SK-N-SH (cell line): ENCODE data around the gene EGF.

Source experiments
- CTCF ChIP-seq: fragments of 200-600 bp; sonication (generic); IDR thresholded peaks from 2 replicates; pipeline ENCODE4 v1.6.1; 2017; ENCODE audit warnings: antibody characterized with exemption, mild to moderate bottlenecking, moderate library complexity
- EP300 ChIP-seq, 2 experiments: IDR thresholded peaks; 2 replicates each; pipeline versions ENCODE4 v1.4.0 to v1.6.1; 2012; ENCODE audit warnings: borderline replicate concordance in 1 of 2, low read depth in 1 of 2, low read length in 1 of 2
- MAX ChIP-seq: IDR thresholded peaks from 2 replicates; pipeline ENCODE4 v1.4.0; 2012; ENCODE audit warnings: low read depth
- MEF2A ChIP-seq: IDR thresholded peaks from 2 replicates; pipeline ENCODE4 v1.4.0; 2012; ENCODE audit warnings: low read depth, borderline replicate concordance
- NFIC ChIP-seq: IDR thresholded peaks from 2 replicates; pipeline ENCODE4 v1.4.0; 2012; ENCODE audit warnings: borderline replicate concordance
- RAD21 ChIP-seq: IDR thresholded peaks from 2 replicates; pipeline ENCODE4 v1.6.1; 2012; ENCODE audit warnings: mild to moderate bottlenecking, low read length
- REST ChIP-seq: IDR thresholded peaks from 2 replicates; pipeline ENCODE4 v1.6.1; 2012; ENCODE audit warnings: mild to moderate bottlenecking, low read depth, low read length, moderate library complexity
- RFX5 ChIP-seq: IDR thresholded peaks from 2 replicates; pipeline ENCODE4 v1.6.1; 2012; ENCODE audit warnings: mild to moderate bottlenecking, improper control_type of control experiment, low read length
- SMC3 ChIP-seq: IDR thresholded peaks from 2 replicates; pipeline ENCODE4 v1.6.1; 2012; ENCODE audit warnings: low read depth, low read length, improper control_type of control experiment
- TAF1 ChIP-seq: IDR thresholded peaks from 2 replicates; pipeline ENCODE4 v1.6.1; 2012; ENCODE audit warnings: low read depth, mild to moderate bottlenecking, low read length, moderate library complexity, borderline replicate concordance

GRCh38 chr4:109908731-109909130 lies 4.0 kb upstream of the EGF start:
- TF ChIP-seq NFIC (no peak), MAX (no peak), CTCF (no peak), SMC3 (no peak), RAD21 (no peak), TAF1 (no peak), REST (no peak), EP300 (IDR thresholded peaks at IDR 0.05; ENCODE audit: borderline replicate concordance in 1 of 2, low read depth in 1 of 2, low read length in 1 of 2) (no peak), MEF2A (no peak), RFX5 (no peak)
